Brain microvascular endothelial cell (primary cell): ENCODE data around the gene AKNAD1.

Experiments used
- DNase-seq: peaks from one replicate; pipeline ENCODE4 v3.0.0-alpha.2; 2020
- H3K27ac ChIP-seq: fragments of 250-450 bp; sonication (Bioruptor Pico); 2 replicates; pipeline ENCODE4 v1.5.1; 2020; ENCODE audit warnings: mild to moderate bottlenecking, moderate library complexity
- H3K27me3 ChIP-seq: fragments of 250-450 bp; sonication (Bioruptor Pico); replicated peaks from 2 replicates; pipeline ENCODE4 v1.5.1; 2020; ENCODE audit warnings: mild to moderate bottlenecking
- H3K36me3 ChIP-seq: fragments of 250-450 bp; sonication (Bioruptor Pico); replicated peaks from 2 replicates; pipeline ENCODE4 v1.5.1; 2020; ENCODE audit warnings: mild to moderate bottlenecking
- H3K4me3 ChIP-seq: 2 replicates; pipeline ENCODE4 v1.5.1; 2011; ENCODE audit warnings: low read depth, mild to moderate bottlenecking, control low read depth, low read length, moderate library complexity
- in situ Hi-C: cut with HindIII; loops from 2 replicates; pipeline ENCODE4 v1.10.0; 2017; ENCODE audit warnings: low sequenced_read_pairs, low pct_ligation_motif_present
- TF ChIP-seq, protein P1 (sequence below): IDR thresholded peaks from 2 replicates; pipeline ENCODE4 v1.5.1; 2011; ENCODE audit warnings: low read depth, mild to moderate bottlenecking, moderate library complexity, low read length, control low read depth, inconsistent platforms; ENCODE audit errors: missing control alignments

AKNAD1 gene

DNA sequence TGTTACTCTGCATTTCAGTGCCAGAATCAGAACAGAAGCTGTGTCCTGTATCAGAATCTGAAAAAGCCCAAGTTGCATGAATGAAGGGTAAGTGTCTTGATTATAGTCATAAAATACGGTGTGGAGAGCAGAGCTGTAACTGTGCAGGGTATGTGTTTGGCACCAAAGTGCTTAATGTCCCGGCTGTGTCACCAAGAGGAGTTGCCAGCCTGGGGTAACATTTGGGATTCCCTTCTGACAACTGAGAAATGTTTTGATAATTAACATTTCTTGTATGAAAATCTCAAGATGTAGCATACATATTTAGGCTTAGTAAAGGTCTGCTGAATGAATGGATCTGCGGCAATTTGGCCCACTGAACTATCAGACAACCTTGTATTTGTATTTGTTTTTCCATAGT is 33.3 kb downstream of the AKNAD1 start:
- TF ChIP-seq, protein P1, sequence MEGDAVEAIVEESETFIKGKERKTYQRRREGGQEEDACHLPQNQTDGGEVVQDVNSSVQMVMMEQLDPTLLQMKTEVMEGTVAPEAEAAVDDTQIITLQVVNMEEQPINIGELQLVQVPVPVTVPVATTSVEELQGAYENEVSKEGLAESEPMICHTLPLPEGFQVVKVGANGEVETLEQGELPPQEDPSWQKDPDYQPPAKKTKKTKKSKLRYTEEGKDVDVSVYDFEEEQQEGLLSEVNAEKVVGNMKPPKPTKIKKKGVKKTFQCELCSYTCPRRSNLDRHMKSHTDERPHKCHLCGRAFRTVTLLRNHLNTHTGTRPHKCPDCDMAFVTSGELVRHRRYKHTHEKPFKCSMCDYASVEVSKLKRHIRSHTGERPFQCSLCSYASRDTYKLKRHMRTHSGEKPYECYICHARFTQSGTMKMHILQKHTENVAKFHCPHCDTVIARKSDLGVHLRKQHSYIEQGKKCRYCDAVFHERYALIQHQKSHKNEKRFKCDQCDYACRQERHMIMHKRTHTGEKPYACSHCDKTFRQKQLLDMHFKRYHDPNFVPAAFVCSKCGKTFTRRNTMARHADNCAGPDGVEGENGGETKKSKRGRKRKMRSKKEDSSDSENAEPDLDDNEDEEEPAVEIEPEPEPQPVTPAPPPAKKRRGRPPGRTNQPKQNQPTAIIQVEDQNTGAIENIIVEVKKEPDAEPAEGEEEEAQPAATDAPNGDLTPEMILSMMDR, result no peak
- H3K4me3 ChIP-seq, result no peak overlapping the region
- in situ Hi-C loops, result loop anchor here (10.0 kb wide), 1 partner anchor 71 kb away; no protein-coding TSS in a partner anchor
- no peak for DNase-seq
- H3K27me3 ChIP-seq, result no peaks in the 10 kb centered on the region
- H3K36me3 ChIP-seq, result no peaks in the 10 kb centered on the region
- no peak overlapping the region for H3K27ac ChIP-seq

DNA sequence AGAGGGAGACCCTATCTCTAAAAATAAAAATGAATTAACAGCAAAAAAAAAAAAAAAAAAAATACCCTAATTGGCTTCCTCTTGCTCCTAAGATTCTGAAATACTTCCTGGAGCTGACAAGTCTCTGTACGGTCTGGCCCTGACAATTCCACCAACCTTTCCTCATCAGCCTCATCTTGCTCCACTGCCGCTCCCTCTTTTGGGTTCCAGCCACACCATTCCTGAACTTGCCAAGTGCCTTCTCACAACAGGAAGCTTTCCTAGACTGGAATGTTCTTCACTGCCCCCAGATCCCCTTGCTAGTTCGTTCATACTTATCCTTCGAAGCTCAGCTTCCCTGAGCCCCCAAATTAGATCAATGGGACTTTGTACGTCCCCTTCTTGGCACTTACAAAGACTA is 37.0 kb downstream of the AKNAD1 start:
- DNase-seq, result no peak
- H3K27ac ChIP-seq, result no peak overlapping the region
- in situ Hi-C loops, result loop anchor here (10.0 kb wide), 1 partner anchor 75 kb away; no protein-coding TSS in a partner anchor
- H3K4me3 ChIP-seq, result no peak overlapping the region
- no peaks in the 10 kb centered on the region for H3K27me3 ChIP-seq
- TF ChIP-seq, protein P1, result no peak
- no peaks in the 10 kb centered on the region for H3K36me3 ChIP-seq

DNA sequence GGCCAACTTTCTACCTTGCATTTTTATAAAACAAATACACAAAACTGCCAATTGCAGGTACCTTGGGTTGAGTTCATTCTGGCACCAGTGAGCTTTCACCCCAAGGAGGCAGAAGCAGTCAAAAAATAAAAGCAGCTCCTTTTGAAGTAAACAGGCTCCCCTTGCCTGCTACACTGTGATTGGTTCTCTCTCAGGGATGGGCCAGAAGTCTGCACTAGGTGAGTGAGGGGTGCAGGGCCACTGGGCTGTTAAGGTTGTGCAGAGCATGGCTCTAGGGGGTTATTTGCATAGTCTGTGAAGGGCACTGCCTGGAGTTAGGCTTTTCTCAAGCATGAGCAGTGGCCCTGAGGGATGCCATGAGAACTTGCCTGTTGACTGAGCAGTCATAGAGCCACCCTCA is 39.1 kb downstream of the AKNAD1 start:
- in situ Hi-C loops, result no loop called here
- H3K36me3 ChIP-seq, result no peaks in the 10 kb centered on the region
- no peak overlapping the region for H3K27ac ChIP-seq
- TF ChIP-seq, protein P1, result no peak
- H3K27me3 ChIP-seq, result no peaks in the 10 kb centered on the region
- H3K4me3 ChIP-seq, result no peak overlapping the region
- DNase-seq, result no peak

DNA sequence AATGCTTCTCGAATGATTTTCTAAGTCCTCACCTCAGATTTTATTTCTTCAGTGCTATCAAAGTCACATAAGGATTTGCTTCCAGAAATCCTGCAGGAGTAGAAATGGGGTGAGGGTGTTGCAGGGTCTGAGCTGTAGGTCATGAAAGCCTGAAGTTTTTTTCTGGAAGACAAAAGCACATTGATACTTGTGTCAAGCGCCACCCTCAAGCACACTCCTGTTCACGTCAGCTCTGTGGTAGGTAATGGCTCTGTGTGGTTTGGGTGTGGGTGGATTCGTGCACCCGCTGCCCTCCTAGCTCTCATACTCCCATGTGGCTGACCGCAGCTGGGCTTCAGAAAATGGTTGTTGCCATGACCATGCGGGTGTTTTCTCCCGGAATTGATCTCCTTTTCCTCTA is 39.9 kb downstream of the AKNAD1 start:
- DNase-seq, result peak; percentile 7
- Histone ChIP-seq H3K27me3 (no peaks in the 10 kb centered on the region), H3K27ac (peak overlapping the region; percentile 89), H3K4me3 (peak overlapping the region; percentile 43), H3K36me3 (no peaks in the 10 kb centered on the region)
- TF ChIP-seq, protein P1, result no peak
- in situ Hi-C loops, result no loop called here

DNA sequence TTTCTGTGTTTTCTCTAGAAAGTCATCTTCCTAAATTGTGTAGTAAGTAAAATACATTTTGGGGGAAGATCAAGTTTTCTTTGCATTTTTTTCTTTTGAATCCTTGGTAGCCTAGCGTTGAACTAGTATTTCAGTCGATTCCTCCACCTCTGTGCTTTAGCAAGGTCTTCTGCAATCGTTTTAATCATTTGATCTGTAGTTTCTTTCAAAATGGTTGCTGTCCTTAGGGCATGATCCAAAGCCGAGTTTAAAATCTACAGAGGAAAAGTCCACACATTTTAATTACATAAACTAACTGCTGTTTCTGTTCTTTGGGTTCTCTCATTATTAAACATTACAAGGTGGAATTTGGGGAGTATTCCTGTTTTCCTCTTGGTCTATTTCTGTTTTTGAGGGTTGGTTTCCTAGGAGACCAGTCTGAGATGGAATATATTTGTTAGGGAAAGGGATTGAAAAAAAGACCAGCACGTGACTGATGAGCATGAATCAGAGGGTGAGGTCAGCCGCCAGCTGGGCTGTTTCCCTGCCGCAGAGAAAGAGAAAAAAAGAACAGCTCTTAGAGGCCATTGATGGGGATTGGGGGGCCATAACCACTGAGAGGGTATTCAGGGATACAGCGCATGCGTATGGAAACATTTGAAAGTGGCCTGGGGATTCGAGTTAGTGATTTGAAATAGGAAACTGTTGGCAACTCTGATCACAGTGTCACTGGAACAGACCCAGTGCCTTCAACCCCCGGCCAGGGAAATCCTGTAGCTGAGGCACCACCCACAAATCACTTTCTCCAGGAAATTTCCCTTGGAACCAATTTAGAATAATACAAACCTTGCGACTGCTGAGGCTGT is 40.6 kb downstream of the AKNAD1 start:
- Histone ChIP-seq H3K27me3 (no peaks in the 10 kb centered on the region), H3K27ac (peak overlapping the region; percentile 89), H3K36me3 (peaks cover 4% of the 10 kb centered on the region), H3K4me3 (peak overlapping the region; percentile 43)
- peak; percentile 91 for DNase-seq
- in situ Hi-C loops, result no loop called here
- TF ChIP-seq, protein P1, result no peak
